ENCODE measurements around the gene VCAN. TPM values are rescaled to one million over a fixed set of nuclear protein-coding genes. Genes with fewer than 3 reads are reported as not detected.
A peak's percentile ranks its signal among the peaks of the same experiment; 100 is the strongest.

The VCAN gene
- polyA plus RNA-seq, 2 of the 4 experiments (the other 2 are of a cell fraction): 26.0 to 42.0 TPM

DNA sequence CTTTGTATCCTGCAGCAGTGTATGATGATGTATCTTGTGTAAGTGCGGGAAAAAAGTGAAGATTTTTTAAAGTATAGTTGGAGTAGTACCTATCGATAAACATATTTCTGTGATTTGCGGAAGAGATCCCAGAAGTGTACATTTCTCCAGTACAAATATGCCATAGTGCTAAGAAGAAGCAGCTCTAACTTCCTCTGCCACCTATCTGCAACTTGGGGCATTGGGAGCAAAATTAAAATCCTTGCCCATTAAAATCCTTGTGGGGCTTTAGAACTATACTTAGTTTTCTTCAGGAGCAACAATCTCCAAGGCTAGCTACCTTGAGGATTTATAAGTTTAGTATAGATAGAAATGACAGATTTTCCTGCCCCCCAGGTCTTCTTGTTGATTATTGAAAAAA is 123.7 kb downstream of the VCAN start:
- ChIA-PET POLR2A (no interaction called here), CTCF (interaction anchor here (0.9 kb wide), 1 partner anchor 13 kb away, joined by 3 read pairs; no protein-coding TSS in a partner anchor)
- H3K4me3 ChIP-seq: no peak overlapping the region
- no peak for FAIRE-seq
- DNase-seq (ENCODE audit: low read depth in 1 of 2, low spot score in 1 of 2): no peak
- H3K4me1 ChIP-seq: no peaks in the 10 kb centered on the region
- no peak overlapping the region for H3K4me2 ChIP-seq
- H3K9me3 ChIP-seq: no peaks in the 10 kb centered on the region
- TF ChIP-seq, protein P1, sequence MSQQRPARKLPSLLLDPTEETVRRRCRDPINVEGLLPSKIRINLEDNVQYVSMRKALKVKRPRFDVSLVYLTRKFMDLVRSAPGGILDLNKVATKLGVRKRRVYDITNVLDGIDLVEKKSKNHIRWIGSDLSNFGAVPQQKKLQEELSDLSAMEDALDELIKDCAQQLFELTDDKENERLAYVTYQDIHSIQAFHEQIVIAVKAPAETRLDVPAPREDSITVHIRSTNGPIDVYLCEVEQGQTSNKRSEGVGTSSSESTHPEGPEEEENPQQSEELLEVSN (IDR thresholded peaks at IDR 0.05; ENCODE audit: borderline replicate concordance, low read depth): no peak
- TF ChIP-seq HOXB5 (CRISPR knock-in tag; IDR thresholded peaks at IDR 0.05) (no peak), TP53 (CRISPR knock-in tag; IDR thresholded peaks at IDR 0.05) (no peak), CBX8 (IDR thresholded peaks at IDR 0.05) (no peak), JUNB (IDR thresholded peaks at IDR 0.05) (no peak), EHF (CRISPR knock-in tag; IDR thresholded peaks at IDR 0.05) (no peak), CHD4 (IDR thresholded peaks at IDR 0.05; ENCODE audit: borderline replicate concordance) (no peak), HDAC2 (IDR thresholded peaks at IDR 0.05) (no peak), PHF8 (IDR thresholded peaks at IDR 0.05; ENCODE audit: borderline replicate concordance, low read depth) (no peak), ESRRA (IDR thresholded peaks at IDR 0.05; ENCODE audit: borderline replicate concordance, low read length) (no peak), RARB (CRISPR knock-in tag; IDR thresholded peaks at IDR 0.05) (no peak)
- TF ChIP-seq, protein P2, sequence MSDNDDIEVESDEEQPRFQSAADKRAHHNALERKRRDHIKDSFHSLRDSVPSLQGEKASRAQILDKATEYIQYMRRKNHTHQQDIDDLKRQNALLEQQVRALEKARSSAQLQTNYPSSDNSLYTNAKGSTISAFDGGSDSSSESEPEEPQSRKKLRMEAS (IDR thresholded peaks at IDR 0.05): no peak
- TF ChIP-seq, protein P3, sequence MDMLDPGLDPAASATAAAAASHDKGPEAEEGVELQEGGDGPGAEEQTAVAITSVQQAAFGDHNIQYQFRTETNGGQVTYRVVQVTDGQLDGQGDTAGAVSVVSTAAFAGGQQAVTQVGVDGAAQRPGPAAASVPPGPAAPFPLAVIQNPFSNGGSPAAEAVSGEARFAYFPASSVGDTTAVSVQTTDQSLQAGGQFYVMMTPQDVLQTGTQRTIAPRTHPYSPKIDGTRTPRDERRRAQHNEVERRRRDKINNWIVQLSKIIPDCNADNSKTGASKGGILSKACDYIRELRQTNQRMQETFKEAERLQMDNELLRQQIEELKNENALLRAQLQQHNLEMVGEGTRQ (IDR thresholded peaks at IDR 0.05): no peak
- TF ChIP-seq, protein P4, sequence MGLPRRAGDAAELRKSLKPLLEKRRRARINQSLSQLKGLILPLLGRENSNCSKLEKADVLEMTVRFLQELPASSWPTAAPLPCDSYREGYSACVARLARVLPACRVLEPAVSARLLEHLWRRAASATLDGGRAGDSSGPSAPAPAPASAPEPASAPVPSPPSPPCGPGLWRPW (IDR thresholded peaks at IDR 0.05): no peak
- no peak overlapping the region for H3K27ac ChIP-seq
- WGBS (ENCODE audit: missing lambda C conversion rate): 88% methylated on average over 3 of the region's 3 CpGs
- no peak for ATAC-seq

DNA sequence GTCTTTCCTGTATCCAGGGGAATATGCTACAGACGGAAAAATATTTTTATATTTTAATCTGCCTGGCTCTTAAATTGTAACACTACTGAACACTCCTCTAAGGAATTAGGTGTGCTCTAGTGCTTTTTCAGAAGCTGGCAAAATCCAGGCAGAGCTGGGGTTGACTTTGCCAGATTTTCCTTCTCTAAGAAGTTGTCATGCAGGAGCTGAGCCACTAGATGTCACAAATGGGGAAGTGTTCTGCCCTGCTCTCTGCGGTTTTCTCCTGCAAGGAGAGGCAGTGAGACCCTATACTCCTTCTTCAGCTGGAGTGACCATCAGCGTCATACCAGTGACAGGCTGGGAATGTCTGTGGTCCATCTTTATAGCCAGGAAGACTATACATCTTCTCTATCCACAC is 136.6 kb downstream of the VCAN start:
- DNase-seq (ENCODE audit: low read depth in 1 of 2, low spot score in 1 of 2) (peak; percentile 37 to 52), ATAC-seq (peak; percentile 85 to 88), FAIRE-seq (no peak)
- no peaks in the 10 kb centered on the region for H3K9me3 ChIP-seq
- no peak overlapping the region for H3K27ac ChIP-seq
- ChIA-PET CTCF (interaction anchor here (0.8 to 1.2 kb wide), 6 partner anchors 13 to 52 kb away, joined by 3 to 5 read pairs (median 3); no protein-coding TSS in a partner anchor), POLR2A (interaction anchor here (0.6 kb wide), 1 partner anchor 531 kb away, joined by 3 read pairs; the partner anchor contains the start of genes TMEM167A and XRCC4)
- no peak overlapping the region for H3K4me3 ChIP-seq
- 8% methylated on average over 3 of the region's 3 CpGs for WGBS (ENCODE audit: missing lambda C conversion rate)
- H3K4me1 ChIP-seq: no peaks in the 10 kb centered on the region
- no peak overlapping the region for H3K4me2 ChIP-seq
- TF ChIP-seq, protein P5, sequence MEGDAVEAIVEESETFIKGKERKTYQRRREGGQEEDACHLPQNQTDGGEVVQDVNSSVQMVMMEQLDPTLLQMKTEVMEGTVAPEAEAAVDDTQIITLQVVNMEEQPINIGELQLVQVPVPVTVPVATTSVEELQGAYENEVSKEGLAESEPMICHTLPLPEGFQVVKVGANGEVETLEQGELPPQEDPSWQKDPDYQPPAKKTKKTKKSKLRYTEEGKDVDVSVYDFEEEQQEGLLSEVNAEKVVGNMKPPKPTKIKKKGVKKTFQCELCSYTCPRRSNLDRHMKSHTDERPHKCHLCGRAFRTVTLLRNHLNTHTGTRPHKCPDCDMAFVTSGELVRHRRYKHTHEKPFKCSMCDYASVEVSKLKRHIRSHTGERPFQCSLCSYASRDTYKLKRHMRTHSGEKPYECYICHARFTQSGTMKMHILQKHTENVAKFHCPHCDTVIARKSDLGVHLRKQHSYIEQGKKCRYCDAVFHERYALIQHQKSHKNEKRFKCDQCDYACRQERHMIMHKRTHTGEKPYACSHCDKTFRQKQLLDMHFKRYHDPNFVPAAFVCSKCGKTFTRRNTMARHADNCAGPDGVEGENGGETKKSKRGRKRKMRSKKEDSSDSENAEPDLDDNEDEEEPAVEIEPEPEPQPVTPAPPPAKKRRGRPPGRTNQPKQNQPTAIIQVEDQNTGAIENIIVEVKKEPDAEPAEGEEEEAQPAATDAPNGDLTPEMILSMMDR (IDR thresholded peaks at IDR 0.05): peak; percentile 34
- TF ChIP-seq SMC3 (IDR thresholded peaks at IDR 0.05) (peak; percentile 32; the same call in 2 of the 3 replicates), RAD21 (conservative IDR thresholded peaks at IDR 0.05 in 1 of 2, IDR thresholded peaks at IDR 0.05 in 1 of 2) (peak; percentile 45 to 47), ZSCAN20 (CRISPR knock-in tag; IDR thresholded peaks at IDR 0.05) (no peak)

DNA sequence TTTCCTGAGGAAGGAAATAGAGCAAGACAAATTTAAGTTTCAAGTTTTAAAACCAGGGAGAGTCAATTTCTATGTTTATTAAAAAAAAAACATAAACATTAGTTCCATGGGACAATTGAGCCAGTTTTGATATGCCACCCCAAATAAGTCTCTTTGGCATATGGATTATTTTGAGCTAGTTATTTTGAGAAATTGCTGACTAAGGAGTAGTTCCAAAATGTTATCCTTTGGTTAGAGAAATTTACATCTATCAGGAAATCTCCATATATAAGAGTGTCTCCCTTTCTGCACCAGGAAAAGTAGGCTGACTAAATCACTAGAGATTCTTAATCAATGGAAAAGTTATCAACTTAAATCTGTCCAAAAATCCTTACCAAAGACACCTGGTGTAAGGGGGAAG is 143.3 kb downstream of the VCAN start:
- ATAC-seq (no peak), DNase-seq (ENCODE audit: low read depth in 1 of 2, low spot score in 1 of 2) (no peak), FAIRE-seq (no peak)
- no peak overlapping the region for H3K4me3 ChIP-seq
- ChIA-PET CTCF (interaction anchor here (0.9 kb wide), 1 partner anchor 13 kb away, joined by 3 read pairs; no protein-coding TSS in a partner anchor), POLR2A (no interaction called here)
- H3K4me1 ChIP-seq: no peaks in the 10 kb centered on the region
- TF ChIP-seq, protein P1 (IDR thresholded peaks at IDR 0.05; ENCODE audit: borderline replicate concordance, low read depth): no peak
- TF ChIP-seq MAFK (IDR thresholded peaks at IDR 0.05; ENCODE audit: partially characterized antibody): peak; percentile 88
- no peak overlapping the region for H3K4me2 ChIP-seq
- H3K9me3 ChIP-seq: no peaks in the 10 kb centered on the region
- no peak overlapping the region for H3K27ac ChIP-seq
